ENCODE data around the gene TMEM50A.
"Not testable (repeated sequence)": the region's sequence is repeated elsewhere in the genome, so short reads cannot be mapped to it uniquely, and the experiment has no call there.

DNA sequence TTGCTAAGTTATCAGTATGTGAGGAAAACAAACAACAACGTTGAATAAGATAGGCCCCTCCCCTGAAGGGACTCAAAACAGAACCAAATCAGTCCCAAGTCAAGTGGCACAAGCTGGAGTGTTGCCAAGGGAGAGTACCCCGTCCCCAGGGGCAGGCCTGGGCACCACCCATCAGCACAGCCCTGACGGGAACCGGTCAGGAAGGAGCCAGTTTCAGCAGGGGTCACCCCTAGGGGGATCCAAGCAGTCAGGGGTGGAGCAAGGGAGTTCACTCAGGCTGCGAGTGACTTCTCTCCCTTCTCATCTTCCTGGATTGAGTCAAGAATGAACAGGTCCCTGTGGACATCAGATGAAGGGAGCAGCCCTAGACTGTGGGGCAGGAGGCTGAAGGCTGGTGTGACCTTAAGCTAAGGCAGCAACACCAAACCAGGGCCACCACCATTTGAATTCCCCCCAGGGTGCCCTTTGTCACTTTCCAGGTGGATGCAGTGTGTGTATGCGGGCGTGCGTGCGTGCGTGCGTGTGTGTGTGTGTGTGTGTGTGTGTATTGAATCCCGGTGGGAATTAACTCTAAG, 67.7 kb downstream of the TMEM50A start:
- TF ChIP-seq REST (IDR thresholded peaks at IDR 0.05); POLR2A (IDR thresholded peaks at IDR 0.05; ENCODE audit: low read length); MAX (IDR thresholded peaks at IDR 0.05); RFX5 (IDR thresholded peaks at IDR 0.05); NFE2L2 (conservative IDR thresholded peaks at IDR 0.05; ENCODE audit: low read length); CBX2 (IDR thresholded peaks at IDR 0.05; ENCODE audit: borderline replicate concordance, low read depth): not testable (repeated sequence)
- TF ChIP-seq, protein P1, sequence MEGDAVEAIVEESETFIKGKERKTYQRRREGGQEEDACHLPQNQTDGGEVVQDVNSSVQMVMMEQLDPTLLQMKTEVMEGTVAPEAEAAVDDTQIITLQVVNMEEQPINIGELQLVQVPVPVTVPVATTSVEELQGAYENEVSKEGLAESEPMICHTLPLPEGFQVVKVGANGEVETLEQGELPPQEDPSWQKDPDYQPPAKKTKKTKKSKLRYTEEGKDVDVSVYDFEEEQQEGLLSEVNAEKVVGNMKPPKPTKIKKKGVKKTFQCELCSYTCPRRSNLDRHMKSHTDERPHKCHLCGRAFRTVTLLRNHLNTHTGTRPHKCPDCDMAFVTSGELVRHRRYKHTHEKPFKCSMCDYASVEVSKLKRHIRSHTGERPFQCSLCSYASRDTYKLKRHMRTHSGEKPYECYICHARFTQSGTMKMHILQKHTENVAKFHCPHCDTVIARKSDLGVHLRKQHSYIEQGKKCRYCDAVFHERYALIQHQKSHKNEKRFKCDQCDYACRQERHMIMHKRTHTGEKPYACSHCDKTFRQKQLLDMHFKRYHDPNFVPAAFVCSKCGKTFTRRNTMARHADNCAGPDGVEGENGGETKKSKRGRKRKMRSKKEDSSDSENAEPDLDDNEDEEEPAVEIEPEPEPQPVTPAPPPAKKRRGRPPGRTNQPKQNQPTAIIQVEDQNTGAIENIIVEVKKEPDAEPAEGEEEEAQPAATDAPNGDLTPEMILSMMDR (IDR thresholded peaks at IDR 0.05), result not testable (repeated sequence)

Data from A549 (cell line).